GM12873 (cell line): Measurements from ENCODE around the gene SRSF7.

Experiments
- TF ChIP-seq, protein P1 (sequence below): IDR thresholded peaks from 2 replicates; pipeline ENCODE4 v1.5.1; 2012; ENCODE audit warnings: low read depth, mild to moderate bottlenecking, moderate library complexity, low read length, control low read depth; ENCODE audit not compliant: insufficient read depth; ENCODE audit errors: missing control alignments

The SRSF7 gene

DNA sequence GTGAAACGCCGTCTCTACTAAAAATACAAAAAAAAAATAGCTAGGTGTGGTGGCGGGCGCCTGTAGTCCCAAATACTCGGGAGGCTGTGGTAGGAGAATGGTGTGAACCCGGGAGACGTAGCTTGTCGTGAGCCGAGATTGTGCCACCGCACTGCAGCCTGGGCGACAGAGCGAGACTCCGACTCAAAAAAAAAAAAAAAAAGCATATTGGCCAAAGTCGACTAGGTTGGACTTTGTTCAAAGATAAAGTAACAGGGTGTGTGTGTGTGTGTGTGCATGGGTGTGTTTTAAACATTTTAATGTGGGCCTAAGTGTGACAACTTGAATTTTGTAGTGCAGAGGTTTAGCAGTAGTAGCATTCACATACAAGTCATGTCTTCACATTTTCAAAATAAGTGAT lies 38.5 kb upstream of the SRSF7 start:
- TF ChIP-seq, protein P1, sequence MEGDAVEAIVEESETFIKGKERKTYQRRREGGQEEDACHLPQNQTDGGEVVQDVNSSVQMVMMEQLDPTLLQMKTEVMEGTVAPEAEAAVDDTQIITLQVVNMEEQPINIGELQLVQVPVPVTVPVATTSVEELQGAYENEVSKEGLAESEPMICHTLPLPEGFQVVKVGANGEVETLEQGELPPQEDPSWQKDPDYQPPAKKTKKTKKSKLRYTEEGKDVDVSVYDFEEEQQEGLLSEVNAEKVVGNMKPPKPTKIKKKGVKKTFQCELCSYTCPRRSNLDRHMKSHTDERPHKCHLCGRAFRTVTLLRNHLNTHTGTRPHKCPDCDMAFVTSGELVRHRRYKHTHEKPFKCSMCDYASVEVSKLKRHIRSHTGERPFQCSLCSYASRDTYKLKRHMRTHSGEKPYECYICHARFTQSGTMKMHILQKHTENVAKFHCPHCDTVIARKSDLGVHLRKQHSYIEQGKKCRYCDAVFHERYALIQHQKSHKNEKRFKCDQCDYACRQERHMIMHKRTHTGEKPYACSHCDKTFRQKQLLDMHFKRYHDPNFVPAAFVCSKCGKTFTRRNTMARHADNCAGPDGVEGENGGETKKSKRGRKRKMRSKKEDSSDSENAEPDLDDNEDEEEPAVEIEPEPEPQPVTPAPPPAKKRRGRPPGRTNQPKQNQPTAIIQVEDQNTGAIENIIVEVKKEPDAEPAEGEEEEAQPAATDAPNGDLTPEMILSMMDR = no peak

DNA sequence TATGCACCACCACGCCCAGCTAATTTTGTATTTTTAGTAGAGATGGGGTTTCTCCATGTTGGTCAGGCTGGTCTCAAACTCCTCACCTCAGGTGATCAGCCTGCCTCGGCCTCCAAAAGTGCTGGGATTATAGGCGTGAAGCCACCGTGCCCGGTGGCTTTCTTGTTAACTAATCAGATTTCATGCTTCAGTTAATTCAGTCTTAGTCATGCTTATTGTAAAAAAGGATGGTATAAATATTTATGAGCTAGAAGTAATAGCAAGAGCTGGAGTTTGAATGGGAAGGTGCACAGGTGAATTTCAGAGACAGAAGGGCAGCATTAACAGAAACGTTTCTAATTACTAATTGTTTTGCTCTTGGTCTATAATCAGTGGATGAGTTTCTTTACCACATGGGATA lies 37.1 kb upstream of the SRSF7 start:
- TF ChIP-seq, protein P1 = no peak

DNA sequence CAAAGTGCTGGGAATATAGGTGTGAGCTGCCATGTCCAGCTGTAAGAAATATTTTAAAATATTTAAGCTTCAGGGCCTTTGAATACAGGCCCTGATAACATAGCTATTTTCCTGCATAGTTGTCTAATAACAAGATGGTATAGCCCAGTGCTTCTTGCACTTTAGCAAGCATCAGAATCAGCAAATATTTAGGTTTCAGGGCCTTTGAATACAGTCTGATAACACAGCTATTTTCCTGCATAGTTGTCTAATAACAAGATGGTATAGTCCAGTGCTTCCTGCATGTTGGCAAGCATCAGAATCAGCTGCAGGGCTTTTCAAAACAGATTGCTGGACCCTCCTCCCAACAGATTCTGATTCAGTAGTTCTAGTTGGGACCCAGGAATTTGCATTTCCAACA lies 32.4 kb upstream of the SRSF7 start:
- TF ChIP-seq, protein P1 = no peak

DNA sequence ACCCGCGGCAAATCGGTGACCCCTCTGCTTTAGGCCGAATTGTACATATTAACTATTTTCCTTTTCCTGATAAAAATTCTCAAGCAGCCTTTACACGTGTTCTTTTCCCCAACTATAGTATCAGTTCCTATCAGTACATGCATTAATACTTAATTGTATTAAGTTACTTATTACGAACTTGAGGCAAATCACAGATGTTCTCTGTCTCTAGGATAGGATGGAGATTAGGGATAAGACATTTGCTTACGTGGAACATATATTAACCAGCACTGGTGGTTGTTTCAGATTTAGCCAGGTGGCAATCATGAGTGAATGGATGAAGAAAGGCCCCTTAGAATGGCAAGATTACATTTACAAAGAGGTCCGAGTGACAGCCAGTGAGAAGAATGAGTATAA lies 27.5 kb upstream of the SRSF7 start:
- TF ChIP-seq, protein P1 = no peak

DNA sequence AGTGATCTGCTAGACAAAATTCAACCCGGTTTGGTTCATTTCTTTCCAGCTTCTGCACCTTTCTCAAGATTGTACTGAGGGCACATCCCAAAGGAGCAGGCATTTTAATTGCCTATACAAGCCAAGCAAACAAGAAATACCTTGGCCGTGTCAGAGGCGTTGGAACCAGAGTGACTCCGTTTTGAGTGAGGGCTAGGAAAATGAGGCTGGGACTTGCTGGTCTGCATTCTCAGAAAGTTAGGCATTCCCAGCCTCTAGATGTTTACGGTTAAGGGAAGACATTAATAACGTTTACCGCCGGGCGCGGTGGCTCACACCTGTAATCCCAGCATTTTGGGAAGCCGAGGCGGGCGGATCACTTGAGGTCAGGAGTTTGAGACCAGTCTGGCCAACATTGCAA lies 25.4 kb upstream of the SRSF7 start:
- TF ChIP-seq, protein P1 = no peak

DNA sequence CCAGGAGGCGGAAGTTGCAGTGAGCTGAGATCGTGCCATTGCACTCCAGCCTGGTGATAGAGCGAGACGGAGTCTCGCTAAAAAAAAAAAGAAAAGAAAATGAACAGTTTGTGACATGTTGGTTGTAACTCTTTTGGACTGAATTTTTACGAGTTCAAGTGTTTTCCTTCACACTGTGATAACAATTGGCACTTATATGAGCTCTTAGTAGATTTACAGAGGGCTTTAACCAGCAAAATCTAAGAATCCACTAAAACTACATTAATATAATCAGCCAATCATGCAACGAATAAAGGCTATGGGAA lies 24.7 kb upstream of the SRSF7 start:
- TF ChIP-seq, protein P1 = no peak

DNA sequence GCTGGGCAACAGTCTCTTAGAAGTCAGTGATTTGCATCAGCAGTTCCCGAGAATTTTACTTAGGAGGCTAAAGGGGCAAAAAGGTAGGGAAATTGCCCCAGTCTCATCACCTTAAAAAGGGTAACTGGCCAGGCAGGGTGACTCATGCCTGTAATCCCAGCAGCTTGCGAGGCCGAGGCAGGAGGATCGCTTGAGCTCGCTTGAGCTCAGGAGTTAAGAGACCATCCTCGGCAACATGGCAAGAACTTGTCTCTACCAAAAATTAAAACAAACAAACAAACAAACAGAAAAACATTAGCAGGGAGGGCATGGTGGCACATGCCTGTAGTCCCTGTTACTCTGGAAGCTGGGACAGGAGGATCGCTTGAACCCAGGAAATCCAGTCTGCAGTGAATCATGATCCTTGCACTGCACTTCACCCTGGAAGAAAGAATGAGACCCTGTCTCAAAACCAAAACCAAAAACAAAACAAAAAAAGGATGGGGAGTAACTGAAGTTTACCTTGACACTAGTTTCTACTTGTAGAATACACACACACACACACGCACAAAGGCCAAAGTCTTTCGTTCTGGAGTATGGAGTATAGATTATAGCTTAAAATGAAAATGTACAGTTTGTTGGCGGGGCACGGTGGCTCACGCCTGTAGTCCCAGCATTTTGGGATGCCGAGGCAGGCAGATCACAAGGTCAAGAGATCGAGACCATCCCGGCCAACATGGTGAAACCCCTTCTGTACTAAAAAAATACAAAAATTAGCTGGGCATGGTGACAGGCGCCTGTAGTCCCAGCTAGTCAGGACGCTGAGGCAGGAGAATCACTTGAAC lies 24.1 kb upstream of the SRSF7 start:
- TF ChIP-seq, protein P1 = no peak
